NCI-H446 (cell line): ENCODE data around the gene DLX6.

Experiments
- DNase-seq, 2 experiments: peaks; one replicate each; lab custom pipeline; 2025; lab: John Stamatoyannopoulos, UW

DLX6 gene

GRCh38 chr7:97011536-97012364 lies 6.4 kb downstream of the DLX6 start:
- DNase-seq: no peak

- DNase-seq: no peak
These were observed 7.2 kb downstream of the DLX6 start for GRCh38 chr7:97012365-97013133.

GRCh38 chr7:97013134-97013844 lies 7.9 kb downstream of the DLX6 start:
- no peak for DNase-seq

GRCh38 chr7:97013845-97014134 lies 8.4 kb downstream of the DLX6 start:
- DNase-seq: no peak

GRCh38 chr7:97014145-97014750 lies 8.9 kb downstream of the DLX6 start:
- no peak for DNase-seq

GRCh38 chr7:97015279-97015678 lies 9.9 kb downstream of the DLX6 start:
- no peak for DNase-seq

GRCh38 chr7:97015756-97016380 lies 10.5 kb downstream of the DLX6 start:
- no peak for DNase-seq

- DNase-seq: peak in 1 of 2 experiments; percentile 36
These were observed 11.2 kb downstream of the DLX6 start for GRCh38 chr7:97016381-97017191.

GRCh38 chr7:97017192-97018125 lies 12.1 kb downstream of the DLX6 start:
- DNase-seq: no peak

GRCh38 chr7:97018126-97018601 lies 12.8 kb downstream of the DLX6 start:
- no peak for DNase-seq

- no peak for DNase-seq
These were observed 13.6 kb downstream of the DLX6 start for GRCh38 chr7:97018791-97019531.

- no peak for DNase-seq
These were observed 14.4 kb downstream of the DLX6 start for GRCh38 chr7:97019710-97020225.

- no peak for DNase-seq
These were observed 15.2 kb downstream of the DLX6 start for GRCh38 chr7:97020601-97020995.

- DNase-seq: no peak
These were observed 15.8 kb downstream of the DLX6 start for GRCh38 chr7:97020996-97021746.

GRCh38 chr7:97021747-97022490 lies 16.6 kb downstream of the DLX6 start:
- DNase-seq: no peak

- no peak for DNase-seq
These were observed 17.3 kb downstream of the DLX6 start for GRCh38 chr7:97022491-97023306.
